Gastrocnemius medialis (tissue), 4 donors: ENCODE results near the gene RNASE11. TPM values are rescaled to one million over a fixed set of nuclear protein-coding genes. Genes with fewer than 3 reads are reported as not detected.
A peak's percentile ranks its signal among the peaks of the same experiment; 100 is the strongest.

Experiments
- ATAC-seq, 2 donors: fragments of 150-250 bp; one replicate each; pipeline ENCODE4 v1.9.1; 2016
- DNase-seq, 2 donors: peaks; one replicate each; pipeline ENCODE4 v3.0.0-alpha.2; 2019
- H3K27ac ChIP-seq, 4 donors: fragments of 200-600 bp; sonication (generic); 1 replicate in 1 of 4; 2 replicates in 3 of 4; pipeline ENCODE4 v1.5.1; 2016 to 2018; ENCODE audit warnings: mild to moderate bottlenecking in 2 of 4, moderate library complexity in 1 of 4
- H3K27me3 ChIP-seq, 3 donors: fragments of 200-600 bp; sonication (generic) in 2 of 3; 1 replicate in 1 of 3; 2 replicates in 2 of 3; pipeline versions ENCODE4 v1.5.1 to v1.6.0; 2016 to 2019; ENCODE audit warnings: mild to moderate bottlenecking in 1 of 3, moderate library complexity in 1 of 3
- H3K36me3 ChIP-seq, 2 donors: fragments of 200-600 bp; sonication (generic) in 1 of 2; one replicate each; pipeline ENCODE4 v1.5.1; 2017 to 2018
- H3K4me1 ChIP-seq, 2 donors: fragments of 200-600 bp; sonication (generic) in 1 of 2; one replicate each; pipeline ENCODE4 v1.5.1; 2016 to 2017; ENCODE audit warnings: mild to moderate bottlenecking in 2 of 2
- H3K4me3 ChIP-seq, 4 donors: fragments of 200-600 bp; sonication (generic) in 3 of 4; 1 replicate in 1 of 4; 2 replicates in 3 of 4; pipeline ENCODE4 v1.5.1; 2016 to 2019; ENCODE audit warnings: mild to moderate bottlenecking in 2 of 4
- H3K9me3 ChIP-seq, 3 donors: fragments of 200-600 bp; sonication (generic) in 2 of 3; 1 replicate in 1 of 3; 2 replicates in 2 of 3; pipeline ENCODE4 v1.5.1; 2016 to 2019
- POLR2A ChIP-seq, 2 donors: fragments of 450-650 bp; IDR thresholded peaks; one replicate each; pipeline ENCODE4 v1.6.1; 2017; ENCODE audit warnings: antibody characterized with exemption in 2 of 2, mild to moderate bottlenecking in 2 of 2, moderate library complexity in 2 of 2
- in situ Hi-C, 4 donors: fragments of 200-750 bp; cut with MboI; loops; one replicate each; pipeline versions ENCODE4 v1.15.0 to v1.8.0; 2017; ENCODE audit warnings: low sequenced_read_pairs in 4 of 4
- intact Hi-C: fragments of 100-400 bp; cut with DNase I; formaldehyde crosslinking; loops from one replicate; pipeline ENCODE4 v1.15.1; 2023; ENCODE audit warnings: low total_unique reads
- total RNA-seq, 4 donors: library from RNA; depleted of rRNA; stranded (reverse); fragments of >200 nt; gene quantifications; one replicate each; pipeline versions ENCODE4 v1.1.0 to v1.2.3, GENCODE V29; 2016
- TF ChIP-seq, protein P1 (sequence below), 5 experiments: fragments of 450-650 bp in 3 of 5; fragments of 200-600 bp in 2 of 5; sonication (generic) in 2 of 5; IDR thresholded peaks in 4 of 5; conservative IDR thresholded peaks in 1 of 5; 1 replicate in 4 of 5; 2 replicates in 1 of 5; pipeline ENCODE4 v1.5.1; 2016 to 2019; ENCODE audit warnings: antibody characterized with exemption in 5 of 5, mild to moderate bottlenecking in 3 of 5, moderate library complexity in 3 of 5

The RNASE11 gene
- total RNA-seq, result not detected

DNA sequence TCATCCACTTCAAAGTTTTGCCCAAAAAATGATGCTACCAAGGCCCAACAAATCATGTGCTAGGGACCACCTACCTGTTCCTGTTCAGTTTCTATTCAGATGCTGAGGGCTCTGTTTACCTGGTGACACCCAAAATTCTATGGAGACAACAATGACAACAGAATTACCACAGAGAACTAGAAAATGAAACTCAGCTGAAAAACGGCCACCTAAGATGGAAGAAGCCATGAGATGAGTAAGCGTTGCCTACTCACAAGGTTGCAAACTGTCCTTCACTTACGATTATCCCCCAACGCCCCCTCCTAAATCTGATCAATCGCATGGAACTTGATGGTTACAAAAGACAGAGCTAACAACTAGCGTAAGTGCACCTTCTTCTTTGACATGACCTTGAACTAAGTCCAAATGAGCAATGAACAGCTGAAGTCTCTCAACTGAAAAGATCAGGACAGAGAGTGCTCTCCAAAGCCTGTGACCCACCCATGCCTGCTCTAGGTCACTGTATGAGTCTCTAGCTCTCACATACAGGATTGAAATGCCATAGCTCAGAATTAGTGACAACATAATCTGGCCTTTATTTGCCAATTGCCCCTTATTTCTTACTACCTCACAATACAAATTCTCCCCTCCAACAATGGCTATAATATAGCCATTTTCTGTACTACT lies at the start of gene RNASE11:
Gene RNASE11, minus strand, starts transcription at position 513 of the 666 bp plus-strand sequence.
- Histone ChIP-seq H3K4me3 (no peak within 1 kb of the TSS), H3K4me1 (no peaks in the 10 kb centered on the region), H3K27ac (no peak within 1 kb of the TSS), H3K9me3 (no peaks in the 10 kb centered on the region), H3K36me3 (no peaks in the 10 kb centered on the region), H3K27me3 (peaks cover 0 to 10% (median 4%) of the 10 kb centered on the region in 3 donors)
- in situ Hi-C loops (no loop called here), intact Hi-C loops (no loop called here)
- no peak for ATAC-seq
- no peak for DNase-seq
- TF ChIP-seq, protein P1, sequence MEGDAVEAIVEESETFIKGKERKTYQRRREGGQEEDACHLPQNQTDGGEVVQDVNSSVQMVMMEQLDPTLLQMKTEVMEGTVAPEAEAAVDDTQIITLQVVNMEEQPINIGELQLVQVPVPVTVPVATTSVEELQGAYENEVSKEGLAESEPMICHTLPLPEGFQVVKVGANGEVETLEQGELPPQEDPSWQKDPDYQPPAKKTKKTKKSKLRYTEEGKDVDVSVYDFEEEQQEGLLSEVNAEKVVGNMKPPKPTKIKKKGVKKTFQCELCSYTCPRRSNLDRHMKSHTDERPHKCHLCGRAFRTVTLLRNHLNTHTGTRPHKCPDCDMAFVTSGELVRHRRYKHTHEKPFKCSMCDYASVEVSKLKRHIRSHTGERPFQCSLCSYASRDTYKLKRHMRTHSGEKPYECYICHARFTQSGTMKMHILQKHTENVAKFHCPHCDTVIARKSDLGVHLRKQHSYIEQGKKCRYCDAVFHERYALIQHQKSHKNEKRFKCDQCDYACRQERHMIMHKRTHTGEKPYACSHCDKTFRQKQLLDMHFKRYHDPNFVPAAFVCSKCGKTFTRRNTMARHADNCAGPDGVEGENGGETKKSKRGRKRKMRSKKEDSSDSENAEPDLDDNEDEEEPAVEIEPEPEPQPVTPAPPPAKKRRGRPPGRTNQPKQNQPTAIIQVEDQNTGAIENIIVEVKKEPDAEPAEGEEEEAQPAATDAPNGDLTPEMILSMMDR (IDR thresholded peaks at IDR 0.05 in 4 of 5, conservative IDR thresholded peaks at IDR 0.05 in 1 of 5), result no peak
- no peak for TF ChIP-seq POLR2A (IDR thresholded peaks at IDR 0.05)

DNA sequence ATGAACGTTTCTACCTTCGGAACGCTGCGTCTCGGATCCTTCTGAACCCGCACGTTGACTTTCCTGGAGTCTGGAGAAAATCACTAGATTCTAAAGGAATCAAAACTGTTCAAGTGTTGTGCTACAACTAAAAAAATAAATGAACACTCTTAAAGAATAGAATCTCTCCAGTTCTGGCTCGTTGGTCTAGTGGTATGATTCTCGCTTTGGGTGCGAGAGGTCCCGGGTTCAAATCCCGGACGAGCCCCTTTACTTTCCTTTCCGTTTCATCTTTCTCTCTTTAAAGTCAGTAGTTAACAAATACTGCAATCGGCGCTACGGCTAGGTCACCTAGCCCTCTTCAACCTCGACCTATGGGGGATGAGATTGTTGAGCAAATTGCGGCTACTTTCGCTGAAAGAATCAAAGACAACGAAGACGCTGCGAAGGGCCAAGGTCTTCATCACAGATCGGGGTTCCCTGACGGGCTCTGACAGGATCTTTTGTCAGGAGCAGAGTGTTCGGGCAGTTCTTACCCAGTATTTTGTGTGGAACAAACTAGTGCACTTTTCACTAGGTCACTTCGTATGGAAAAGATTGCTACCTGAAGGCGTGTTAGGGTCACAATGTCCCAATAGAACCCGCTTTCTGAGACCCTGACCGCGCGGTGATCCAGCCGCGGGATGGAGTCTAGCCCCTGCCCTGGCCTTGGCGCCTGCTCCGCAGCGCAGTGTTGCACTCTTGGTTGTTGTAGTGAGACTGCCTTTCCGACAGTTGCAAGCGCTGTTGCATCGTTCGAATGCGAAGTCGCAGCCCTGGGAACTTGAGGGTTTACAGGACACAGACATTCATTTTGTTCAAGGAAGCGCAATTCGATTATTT lies 45.3 kb upstream of the RNASE11 start:
- H3K9me3 ChIP-seq, result no peaks in the 10 kb centered on the region
- ATAC-seq (peak; percentile 39 to 56), DNase-seq (no peak)
- in situ Hi-C loops (no loop called here), intact Hi-C loops (loop anchor here (5.0 kb wide), 1 partner anchor 49 kb away; the partner anchor contains the start of gene RNASE4)
- H3K27ac ChIP-seq, result no peak overlapping the region
- H3K4me1 ChIP-seq, result peaks cover 4 to 20% of the 10 kb centered on the region in 2 donors
- H3K4me3 ChIP-seq, result peak overlapping the region; percentile 15 to 28 (median 22)
- peaks cover 55 to 90% (median 82%) of the 10 kb centered on the region in 3 donors for H3K27me3 ChIP-seq
- H3K36me3 ChIP-seq, result no peaks in the 10 kb centered on the region
- TF ChIP-seq, protein P1 (IDR thresholded peaks at IDR 0.05 in 4 of 5, conservative IDR thresholded peaks at IDR 0.05 in 1 of 5), result no peak
- TF ChIP-seq POLR2A (IDR thresholded peaks at IDR 0.05), result no peak

GRCh38 chr14:20632448-20632830 lies 44.6 kb upstream of the RNASE11 start:
- peaks cover 4 to 20% of the 10 kb centered on the region in 2 donors for H3K4me1 ChIP-seq
- ATAC-seq (no peak), DNase-seq (no peak)
- intact Hi-C loops, result loop anchor here (5.0 kb wide), 1 partner anchor 50 kb away; the partner anchor contains the start of gene RNASE4
- H3K4me3 ChIP-seq, result peak overlapping the region; percentile 15 to 28 (median 22)
- no peak for TF ChIP-seq POLR2A (IDR thresholded peaks at IDR 0.05)
- TF ChIP-seq, protein P1 (IDR thresholded peaks at IDR 0.05 in 4 of 5, conservative IDR thresholded peaks at IDR 0.05 in 1 of 5), result no peak
- H3K27ac ChIP-seq, result no peak overlapping the region
- no peaks in the 10 kb centered on the region for H3K9me3 ChIP-seq
- in situ Hi-C loops, result no loop called here
- no peaks in the 10 kb centered on the region for H3K36me3 ChIP-seq
- H3K27me3 ChIP-seq, result peaks cover 62 to 89% (median 89%) of the 10 kb centered on the region in 3 donors

DNA sequence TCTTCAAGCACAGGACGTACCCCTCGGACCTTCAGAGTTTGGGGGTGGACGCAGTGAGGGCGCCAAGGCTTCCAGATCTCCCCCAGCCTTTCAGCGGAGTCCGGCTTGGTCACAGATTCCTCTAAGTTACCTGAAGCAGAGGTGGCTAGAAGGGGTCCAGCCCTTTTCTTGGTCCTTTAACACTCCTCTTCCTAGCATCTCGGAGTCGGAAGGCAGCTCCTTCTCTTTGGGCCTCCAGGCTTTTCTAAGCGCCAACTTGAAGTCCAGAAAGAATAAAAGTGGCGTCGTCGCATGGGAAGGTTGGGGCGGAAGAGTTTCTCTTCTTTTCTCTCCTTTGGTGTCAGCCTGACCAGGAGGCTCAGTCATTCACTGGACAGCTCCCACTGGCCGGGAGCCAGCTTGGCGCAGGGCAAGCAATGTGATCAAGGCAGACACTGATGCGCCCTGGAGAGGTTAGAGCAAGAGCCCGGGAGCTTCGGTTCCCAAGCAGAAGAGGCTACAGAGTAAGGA lies 44.1 kb upstream of the RNASE11 start:
- DNase-seq (peak in 1 of 2 donors; percentile 25), ATAC-seq (peak in 1 of 2 donors; percentile 14)
- H3K4me3 ChIP-seq, result peak overlapping the region in 3 of 4 donors; percentile 18 to 28 (median 20)
- intact Hi-C loops (loop anchor here (5.0 kb wide), 1 partner anchor 50 kb away; the partner anchor contains the start of gene RNASE4), in situ Hi-C loops (no loop called here)
- H3K36me3 ChIP-seq, result no peaks in the 10 kb centered on the region
- TF ChIP-seq, protein P1 (IDR thresholded peaks at IDR 0.05 in 4 of 5, conservative IDR thresholded peaks at IDR 0.05 in 1 of 5), result no peak
- TF ChIP-seq POLR2A (IDR thresholded peaks at IDR 0.05), result no peak
- no peak overlapping the region for H3K27ac ChIP-seq
- no peaks in the 10 kb centered on the region for H3K9me3 ChIP-seq
- peaks cover 67 to 91% (median 84%) of the 10 kb centered on the region in 3 donors for H3K27me3 ChIP-seq
- H3K4me1 ChIP-seq, result peaks cover 4 to 20% of the 10 kb centered on the region in 2 donors
